Activated naive CD8-positive, alpha-beta T cell treated with anti-CD3 and anti-CD28 coated beads, Interleukin-2, amount 50 U/mL, for 16 hours (primary cell): ENCODE data around the gene DAP3.
"Not testable (repeated sequence)": the region's sequence is repeated elsewhere in the genome, so short reads cannot be mapped to it uniquely, and the experiment has no call there.

Experiments
- DNase-seq: peaks from one replicate; pipeline ENCODE4 v3.0.0-alpha.2; 2020; ENCODE audit warnings: low read depth, low spot score

DAP3 gene

DNA sequence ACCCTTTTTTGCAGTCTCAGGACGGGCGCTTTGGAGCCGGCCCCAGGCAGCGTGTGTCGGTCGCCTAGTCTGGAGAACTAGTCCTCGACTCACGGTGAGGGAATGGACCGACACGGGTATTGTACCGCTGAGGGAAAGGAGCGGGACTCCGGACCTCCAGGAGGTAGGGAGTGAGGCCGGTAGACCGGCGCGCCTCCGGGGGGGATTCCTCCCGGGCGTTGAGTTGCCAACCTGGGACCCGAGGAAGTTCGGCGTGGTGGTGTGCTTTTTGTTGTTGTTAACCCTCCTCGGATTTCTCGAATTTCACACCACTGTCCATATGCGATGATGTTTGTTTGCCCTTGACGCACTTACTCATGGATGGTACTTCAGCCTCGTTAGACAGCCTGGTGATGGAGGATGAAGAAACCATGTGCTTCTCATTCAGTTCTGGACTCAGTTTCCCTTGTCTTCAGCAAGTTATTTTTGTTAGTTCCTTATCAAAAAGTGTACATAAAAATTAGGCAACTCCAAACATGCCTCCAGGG lies at the start of gene DAP3:
Gene DAP3 (plus strand): TSS at position 11 of the 527 bp plus-strand sequence. CDS start 20,689 bp downstream, outside the sequence.
- not testable (repeated sequence) for DNase-seq

DNA sequence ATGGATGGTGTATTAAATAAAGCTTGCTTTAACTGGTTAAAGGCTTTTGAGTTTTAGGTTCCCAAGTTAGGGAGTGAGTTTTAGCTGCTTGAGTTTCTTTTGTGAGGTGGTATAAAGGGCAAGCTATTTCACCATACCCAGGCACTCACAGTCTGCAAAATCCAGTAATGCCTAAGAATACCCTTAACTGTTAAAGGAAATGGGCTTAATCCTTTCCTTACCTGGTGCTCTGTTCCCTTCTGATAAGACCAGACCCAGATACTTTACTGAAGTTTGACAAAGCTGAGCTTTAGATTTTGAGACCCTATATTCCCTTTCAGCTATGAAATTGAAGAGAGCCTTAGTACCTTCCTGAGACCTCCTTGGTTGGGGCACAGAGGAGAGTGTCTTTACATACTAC lies 48.5 kb upstream of the DAP3 start:
- no peak for DNase-seq

DNA sequence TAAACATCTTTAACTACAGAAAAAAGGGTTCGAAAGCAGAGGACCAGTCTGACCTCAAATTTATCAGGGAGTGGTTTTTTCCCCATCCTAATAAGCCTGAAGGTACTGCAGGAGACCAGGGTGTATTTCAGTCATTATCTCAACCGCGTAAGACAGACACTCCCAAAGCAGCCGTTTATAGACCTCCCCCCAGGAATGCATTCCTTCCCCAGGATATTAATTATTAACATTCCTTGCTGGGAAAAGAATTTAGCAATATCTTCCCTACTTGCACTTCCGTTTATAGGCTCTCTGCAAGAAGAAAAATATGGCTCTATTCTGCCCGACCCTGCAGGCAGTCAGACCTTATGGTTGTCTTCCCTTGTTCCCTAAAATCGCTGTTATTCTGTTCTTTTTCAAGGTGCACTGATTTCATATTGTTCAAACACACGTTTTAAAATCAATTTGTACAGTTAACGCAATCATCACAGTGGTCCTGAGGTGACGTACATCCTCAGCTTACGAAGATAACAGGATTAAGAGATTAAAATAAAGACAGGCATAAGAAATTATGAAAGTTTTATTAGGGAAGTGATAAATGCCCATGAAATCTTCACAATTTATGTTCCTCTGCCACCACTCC lies 46.2 kb upstream of the DAP3 start:
- DNase-seq: not testable (repeated sequence)

GRCh38 chr1:155643230-155643629 lies 45.7 kb upstream of the DAP3 start:
- no peak for DNase-seq

DNA sequence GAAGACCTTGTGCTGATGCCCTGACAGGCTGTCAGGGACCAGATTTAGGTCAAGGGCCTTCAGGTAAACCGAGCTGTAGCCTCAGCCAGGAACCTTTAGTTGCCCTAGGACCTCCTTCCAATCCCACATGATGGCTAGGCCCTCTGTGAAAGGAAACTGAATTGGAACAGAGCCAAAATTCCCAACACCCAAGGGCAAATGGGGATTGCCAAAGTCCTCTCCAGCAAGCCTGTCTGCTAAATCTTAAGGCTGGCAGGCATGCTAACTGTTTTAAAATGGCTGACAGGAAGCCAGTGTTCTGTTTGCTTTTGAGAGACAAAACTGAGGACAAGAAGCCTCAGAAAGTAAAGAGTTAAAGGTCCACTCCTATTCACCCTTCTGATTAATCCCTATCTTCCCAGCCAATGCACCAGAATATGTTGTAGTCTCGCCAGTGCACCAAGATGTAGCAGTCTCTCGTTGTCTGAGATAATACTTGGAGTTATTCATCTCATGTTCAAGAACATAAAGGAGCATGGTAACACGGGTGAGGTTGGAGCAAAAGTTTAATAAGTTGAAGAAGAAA lies 43.8 kb upstream of the DAP3 start:
- DNase-seq: no peak

- no peak for DNase-seq
These were observed 43.2 kb upstream of the DAP3 start for GRCh38 chr1:155645648-155646047.

- no peak for DNase-seq
These were observed 42.6 kb upstream of the DAP3 start for GRCh38 chr1:155646307-155646706.

GRCh38 chr1:155648207-155649147 lies 40.4 kb upstream of the DAP3 start:
- DNase-seq: no peak

DNA sequence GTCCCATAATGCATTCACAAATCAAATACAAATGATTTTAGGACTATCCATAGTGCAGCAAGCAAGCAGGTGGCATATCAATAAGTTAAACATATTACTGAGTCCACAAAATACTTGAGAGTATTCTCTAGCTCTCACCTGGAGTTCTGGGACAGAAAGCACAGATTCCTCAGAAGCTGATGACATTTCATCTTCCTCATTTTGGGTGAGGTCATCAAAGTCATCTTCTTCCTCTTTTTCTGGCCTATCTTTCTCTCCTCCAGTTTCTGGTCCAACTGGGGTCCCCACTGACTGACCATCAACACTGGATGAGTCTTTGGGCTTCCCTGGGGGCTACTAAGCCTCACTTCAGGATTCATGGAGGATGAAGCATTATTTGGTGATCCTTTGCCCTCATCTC lies 39.2 kb upstream of the DAP3 start:
- no peak for DNase-seq

GRCh38 chr1:155650231-155650757 lies 38.6 kb upstream of the DAP3 start:
- no peak for DNase-seq

GRCh38 chr1:155651861-155652661 lies 36.8 kb upstream of the DAP3 start:
- no peak for DNase-seq

DNA sequence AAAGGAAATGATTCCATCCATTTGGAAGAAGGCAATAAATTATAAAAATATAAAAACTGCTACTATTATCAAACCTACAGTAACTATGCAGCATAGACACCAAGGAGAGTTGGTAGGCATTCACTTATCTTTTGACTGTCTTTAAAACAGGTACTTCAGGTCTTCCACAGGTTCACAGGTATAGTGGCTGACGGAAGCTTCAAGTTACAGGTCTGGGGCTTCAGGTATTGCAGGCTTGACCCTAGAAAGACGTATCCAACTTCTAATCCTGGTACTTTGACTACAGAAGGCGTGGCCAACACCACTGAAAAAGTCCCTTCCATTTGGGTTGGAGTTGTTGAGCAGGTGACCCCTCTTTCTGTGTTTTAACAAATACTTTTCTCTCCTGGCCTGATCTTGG lies 35.9 kb upstream of the DAP3 start:
- no peak for DNase-seq

- DNase-seq: no peak
These were observed 31.4 kb upstream of the DAP3 start for GRCh38 chr1:155657463-155657862.

- DNase-seq: not testable (repeated sequence)
These were observed 27.7 kb upstream of the DAP3 start for GRCh38 chr1:155661239-155661638.

- no peak for DNase-seq
These were observed 19.4 kb upstream of the DAP3 start for GRCh38 chr1:155669233-155670162.

GRCh38 chr1:155671750-155672149 lies 17.1 kb upstream of the DAP3 start:
- DNase-seq: no peak

GRCh38 chr1:155673003-155673402 lies 15.9 kb upstream of the DAP3 start:
- no peak for DNase-seq

DNA sequence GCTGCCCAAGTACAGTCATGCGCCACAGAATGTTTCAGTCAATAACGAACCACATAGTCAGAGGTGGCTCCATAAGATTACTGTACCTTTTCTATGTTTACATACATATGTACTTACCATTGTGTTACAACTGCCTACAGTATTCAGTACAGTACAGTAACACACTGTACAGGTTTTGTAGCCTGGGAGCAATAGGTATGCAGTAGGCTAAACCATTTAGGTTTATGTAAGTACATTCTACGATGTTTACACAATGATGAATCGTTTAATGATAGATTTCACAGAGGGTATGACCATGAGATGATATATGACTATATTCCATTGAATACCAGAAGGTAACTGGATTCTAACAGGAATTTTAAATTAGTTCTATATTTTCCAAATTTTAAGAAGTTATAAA lies 10.9 kb upstream of the DAP3 start:
- DNase-seq: no peak

GRCh38 chr1:155678992-155679391 lies 9.9 kb upstream of the DAP3 start:
- DNase-seq: not testable (repeated sequence)

DNA sequence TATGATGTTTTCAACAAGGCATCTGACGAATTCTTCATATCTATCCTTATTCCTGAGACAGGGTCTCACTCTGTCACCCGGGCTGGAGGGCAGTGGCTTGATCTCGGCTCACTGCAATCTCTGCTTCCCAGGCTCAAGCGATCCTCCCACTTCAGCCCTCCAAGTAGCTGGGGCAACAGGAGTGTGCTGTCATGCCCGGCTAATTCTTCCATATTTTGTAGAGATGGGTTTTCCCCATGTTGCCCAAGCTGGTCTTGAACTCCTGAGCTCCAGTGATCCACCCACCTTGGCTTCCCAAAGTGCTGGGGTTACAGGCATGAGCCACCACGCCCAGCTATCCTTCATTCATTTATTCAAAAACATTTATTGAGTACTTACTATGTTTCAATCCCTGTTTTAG lies 8.4 kb upstream of the DAP3 start:
- DNase-seq: no peak
